GM18498 (cell line): Measurements from ENCODE around the gene OR10D3.
A peak's percentile ranks its signal among the peaks of the same experiment; 100 is the strongest.
"Not testable (repeated sequence)": the region's sequence is repeated elsewhere in the genome, so short reads cannot be mapped to it uniquely, and the experiment has no call there.

Experiments used
- ATAC-seq: cut with Tn5 transposase; IDR thresholded peaks from one replicate; pipeline ENCODE4 v1.9.1; 2021; ENCODE audit warnings: mild to moderate bottlenecking, moderate library complexity; ENCODE audit not compliant: unreplicated experiment

Gene OR10D3

GRCh38 chr11:124183068-124183467 lies at the start of gene OR10D3:
Gene OR10D3, plus strand, starts transcription at chr11:124183345. Its CDS starts 1,925 bp downstream, at chr11:124185270.
- no peak for ATAC-seq

GRCh38 chr11:124143034-124143433 lies 40.1 kb upstream of the OR10D3 start:
- ATAC-seq: no peak

GRCh38 chr11:124147951-124148350 lies 35.2 kb upstream of the OR10D3 start:
- no peak for ATAC-seq

DNA sequence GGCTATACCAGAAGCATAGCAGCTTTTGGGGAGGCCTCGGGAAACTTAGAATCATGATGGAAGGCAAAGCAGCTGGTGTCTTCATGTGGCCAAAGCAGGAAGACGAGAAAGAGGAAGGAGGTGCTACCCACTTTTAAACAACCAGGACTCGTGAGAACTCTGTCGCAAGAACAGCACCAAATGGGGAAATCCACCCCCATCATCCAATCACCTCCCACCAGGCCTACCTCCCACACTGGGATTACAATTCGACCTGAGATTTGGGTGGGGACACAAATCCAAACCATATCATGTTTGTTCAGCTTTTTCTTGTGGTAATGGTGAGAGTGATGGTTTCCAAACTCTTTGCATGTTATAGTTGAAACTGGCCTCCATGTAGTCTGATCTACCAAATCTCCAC lies 32.5 kb upstream of the OR10D3 start:
- ATAC-seq: no peak

GRCh38 chr11:124152770-124153407 lies 30.3 kb upstream of the OR10D3 start:
- ATAC-seq: no peak

GRCh38 chr11:124153821-124154220 lies 29.3 kb upstream of the OR10D3 start:
- no peak for ATAC-seq

GRCh38 chr11:124159481-124159880 lies 23.7 kb upstream of the OR10D3 start:
- no peak for ATAC-seq

DNA sequence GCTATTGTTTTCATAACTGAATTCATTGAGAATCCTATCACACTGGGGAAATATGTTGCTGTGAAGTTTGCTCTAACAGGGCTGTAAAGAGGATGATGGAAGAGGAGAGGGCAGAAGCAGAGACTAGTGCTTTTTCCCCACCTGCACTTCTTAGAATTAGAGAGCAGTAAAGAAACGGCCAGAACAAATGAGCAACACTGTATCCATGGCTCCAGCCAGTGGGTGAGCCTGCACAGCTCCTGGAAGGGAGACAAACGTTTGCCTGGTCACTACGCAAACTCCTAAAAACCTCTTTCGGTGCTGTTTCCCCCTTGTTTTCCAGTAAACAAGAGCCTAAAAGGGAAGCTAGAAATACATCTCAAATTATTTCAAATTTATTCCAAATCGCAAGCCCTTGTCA lies 22.2 kb upstream of the OR10D3 start:
- no peak for ATAC-seq

DNA sequence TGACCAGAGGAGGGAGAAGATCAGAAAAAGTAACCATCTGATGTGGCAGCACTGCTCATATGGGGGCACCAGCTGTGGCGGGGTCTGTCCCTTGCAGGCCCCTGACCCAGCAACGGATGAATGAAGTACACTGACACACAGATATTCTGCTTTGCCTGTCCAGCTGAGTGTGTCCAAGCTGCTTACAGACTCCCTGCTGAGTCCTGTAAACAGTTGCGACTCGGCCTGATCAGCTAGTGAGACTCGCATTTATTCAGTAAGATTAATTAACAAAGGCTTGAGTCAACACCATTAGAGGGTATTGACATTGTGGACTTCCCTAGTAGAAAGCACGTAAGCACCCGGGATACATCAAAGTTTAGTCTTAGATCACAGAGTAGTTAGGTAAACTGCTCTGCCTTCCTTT lies 15.3 kb upstream of the OR10D3 start:
- no peak for ATAC-seq

- ATAC-seq: no peak
These were observed 14.3 kb upstream of the OR10D3 start for GRCh38 chr11:124168796-124169195.

DNA sequence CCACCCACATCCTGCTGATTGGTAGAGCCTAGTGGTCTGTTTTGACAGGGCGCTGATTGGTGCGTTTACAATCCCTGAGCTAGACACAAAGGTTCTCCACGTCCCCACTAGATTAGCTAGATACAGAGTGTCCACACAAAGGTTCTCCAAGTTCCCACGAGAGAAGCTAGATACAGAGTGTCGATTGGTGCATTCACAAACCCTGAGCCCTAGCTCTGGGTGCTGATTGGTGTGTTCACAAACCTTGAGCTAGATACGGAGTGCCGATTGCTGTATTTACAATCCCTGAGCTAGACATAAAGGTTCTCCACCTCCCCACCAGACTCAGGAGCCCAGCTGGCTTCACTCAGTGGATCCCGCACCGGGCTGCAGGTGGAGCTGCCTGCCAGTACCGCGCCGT lies 12.8 kb upstream of the OR10D3 start:
- ATAC-seq: not testable (repeated sequence)

- no peak for ATAC-seq
These were observed 12.2 kb upstream of the OR10D3 start for GRCh38 chr11:124170801-124171586.

- ATAC-seq: no peak
These were observed 11.0 kb upstream of the OR10D3 start for GRCh38 chr11:124172101-124172500.

DNA sequence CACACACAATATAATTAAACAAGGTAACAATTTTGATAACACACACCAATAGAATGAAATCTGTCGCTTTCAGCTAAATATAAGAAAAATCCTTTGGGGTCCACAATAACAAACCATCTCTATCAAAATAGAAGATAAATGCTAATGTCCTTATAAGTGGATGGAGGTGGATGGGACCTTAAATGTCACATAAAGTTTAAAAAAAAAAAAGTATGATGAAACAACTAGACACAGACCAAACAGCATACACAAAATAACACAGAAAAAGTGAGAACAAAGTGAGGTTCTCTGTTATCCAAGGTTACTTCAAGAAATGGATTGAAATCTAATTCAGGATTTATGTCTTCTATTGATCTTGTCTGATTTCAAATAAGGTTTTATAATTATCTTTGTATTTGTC lies 10.5 kb upstream of the OR10D3 start:
- ATAC-seq: no peak

GRCh38 chr11:124174001-124174583 lies 9.1 kb upstream of the OR10D3 start:
- no peak for ATAC-seq

DNA sequence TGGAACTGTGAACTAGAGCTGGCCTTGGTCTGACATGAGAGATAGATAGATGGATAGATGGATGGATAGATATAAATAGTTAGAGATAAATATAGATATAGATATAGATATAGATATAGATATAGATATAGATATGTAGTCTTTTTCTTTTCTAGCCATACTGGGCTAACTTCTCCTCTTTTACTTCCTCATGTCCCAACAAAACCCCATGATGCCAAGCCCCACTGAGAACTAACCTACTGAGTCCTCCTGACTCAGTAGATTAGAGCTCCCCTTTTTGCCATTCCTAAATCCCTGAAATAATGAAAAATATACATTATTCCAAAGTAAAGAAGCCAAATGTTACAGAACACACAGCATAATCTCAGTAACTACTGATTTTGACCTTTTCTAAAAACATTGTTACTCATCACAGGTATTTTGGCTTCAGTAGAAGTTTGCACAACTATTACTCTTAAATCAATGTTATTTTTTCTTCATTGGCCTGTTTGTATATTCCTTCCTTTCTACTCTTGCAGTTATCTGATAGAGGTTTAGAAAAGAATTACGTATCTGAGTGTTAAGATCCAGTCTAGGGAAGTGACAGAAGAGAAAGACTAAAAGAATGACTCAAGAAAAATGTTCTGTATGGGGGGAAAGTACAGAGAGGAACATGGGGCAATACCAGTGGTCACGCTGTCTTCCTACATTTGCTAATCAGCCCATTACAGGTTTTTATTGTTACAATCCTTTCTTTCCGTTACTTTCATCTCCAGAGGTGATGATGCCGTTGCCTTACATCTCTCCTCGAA lies 6.0 kb upstream of the OR10D3 start:
- ATAC-seq: no peak

DNA sequence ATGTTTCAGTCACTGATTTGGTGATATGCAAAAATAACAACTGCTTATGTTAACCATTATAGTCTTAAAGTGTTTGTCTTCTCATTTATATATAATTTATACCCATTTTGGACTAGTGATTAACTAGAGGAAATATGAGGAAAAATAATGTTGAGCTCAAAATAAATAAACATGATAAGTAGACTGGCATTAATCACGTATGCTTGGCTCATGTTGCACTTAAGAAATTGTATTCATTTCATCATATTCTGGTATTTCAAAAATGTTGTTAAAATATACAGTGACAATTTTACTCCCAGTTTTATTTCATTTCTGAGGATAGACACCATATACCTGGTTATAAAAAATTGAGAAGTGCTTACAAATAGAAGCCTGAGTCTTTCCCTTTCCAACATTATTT lies 3.8 kb upstream of the OR10D3 start:
- ATAC-seq: no peak

DNA sequence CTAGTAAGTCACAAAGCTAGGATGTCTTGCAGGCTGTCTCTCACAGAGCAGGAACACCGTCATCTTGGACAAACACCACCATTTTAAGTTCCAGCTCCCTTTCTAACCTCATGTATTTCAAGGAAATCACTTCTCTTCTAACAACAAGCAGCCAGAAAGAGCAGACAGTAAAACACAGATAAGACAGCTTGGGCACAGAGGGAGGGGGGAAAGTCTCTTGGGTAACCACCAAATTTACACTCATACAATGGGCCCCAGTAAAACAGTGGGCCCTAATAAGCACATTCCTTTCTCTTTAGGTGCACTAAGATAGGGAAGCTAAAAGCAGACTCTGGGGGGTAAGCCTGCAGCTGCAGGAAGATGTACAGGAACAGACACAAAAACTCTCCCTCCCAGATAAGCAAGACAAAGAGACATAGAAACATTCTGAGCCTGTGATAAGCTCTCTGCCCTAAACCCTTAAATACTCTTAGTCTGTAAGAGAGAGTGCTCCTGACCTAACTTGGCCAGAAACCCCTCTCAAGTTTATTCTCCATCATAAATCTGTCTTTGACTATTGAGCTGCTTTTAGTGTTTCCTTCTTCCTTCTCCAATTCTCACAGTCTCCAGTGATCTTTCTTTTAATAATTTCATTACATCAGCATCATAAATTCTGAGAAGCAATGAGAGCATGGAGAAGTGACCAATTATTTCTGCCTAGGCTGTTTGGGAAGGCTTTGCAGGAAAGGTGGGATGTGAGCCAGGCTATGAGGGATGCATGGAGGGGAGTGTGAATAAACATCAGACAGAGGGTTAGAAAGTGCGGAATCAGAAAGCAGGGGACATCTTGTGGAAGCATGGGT lies 7.4 kb downstream of the OR10D3 start:
- ATAC-seq: no peak

GRCh38 chr11:124193221-124194010 lies 10.3 kb downstream of the OR10D3 start:
- ATAC-seq: peak; percentile 69
